NCI-H748 treated with DMSO at 0.1 percent for 48 hours (cell line): ENCODE results near the gene ARHGAP9.
"Not testable (repeated sequence)": the region's sequence is repeated elsewhere in the genome, so short reads cannot be mapped to it uniquely, and the experiment has no call there.

ENCODE experiments used
- DNase-seq: peaks from one replicate; lab custom pipeline; 2025; lab: John Stamatoyannopoulos, UW

Gene ARHGAP9

DNA sequence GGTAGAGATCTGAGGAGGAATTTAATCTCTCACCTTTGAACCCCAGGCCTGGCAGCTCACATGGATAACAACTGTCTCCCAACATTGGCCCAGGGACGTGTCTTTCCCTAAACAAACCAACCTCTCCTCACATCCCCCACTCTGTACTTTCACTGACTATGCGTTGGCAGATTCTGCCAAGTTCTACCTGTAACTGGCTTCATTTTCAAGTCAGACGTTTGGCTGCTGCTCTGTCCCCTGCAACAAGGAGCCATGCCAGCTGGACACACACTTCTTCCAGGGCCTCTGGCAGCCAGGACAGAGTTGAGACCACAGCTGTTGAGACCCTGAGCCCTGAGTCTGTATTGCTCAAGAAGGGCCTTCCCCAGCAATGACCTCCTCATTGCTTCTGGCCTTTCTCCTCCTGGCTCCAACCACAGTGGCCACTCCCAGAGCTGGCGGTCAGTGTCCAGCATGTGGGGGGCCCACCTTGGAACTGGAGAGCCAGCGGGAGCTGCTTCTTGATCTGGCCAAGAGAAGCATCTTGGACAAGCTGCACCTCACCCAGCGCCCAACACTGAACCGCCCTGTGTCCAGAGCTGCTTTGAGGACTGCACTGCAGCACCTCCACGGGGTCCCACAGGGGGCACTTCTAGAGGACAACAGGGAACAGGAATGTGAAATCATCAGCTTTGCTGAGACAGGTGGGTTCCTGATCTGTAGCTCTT lies 45.0 kb downstream of the ARHGAP9 start, which contains the start of gene INHBC:
INHBC (plus strand) TSS at position 268 of the 707 bp plus-strand sequence; CDS start at position 371, 103 bp downstream.
- DNase-seq: no peak

DNA sequence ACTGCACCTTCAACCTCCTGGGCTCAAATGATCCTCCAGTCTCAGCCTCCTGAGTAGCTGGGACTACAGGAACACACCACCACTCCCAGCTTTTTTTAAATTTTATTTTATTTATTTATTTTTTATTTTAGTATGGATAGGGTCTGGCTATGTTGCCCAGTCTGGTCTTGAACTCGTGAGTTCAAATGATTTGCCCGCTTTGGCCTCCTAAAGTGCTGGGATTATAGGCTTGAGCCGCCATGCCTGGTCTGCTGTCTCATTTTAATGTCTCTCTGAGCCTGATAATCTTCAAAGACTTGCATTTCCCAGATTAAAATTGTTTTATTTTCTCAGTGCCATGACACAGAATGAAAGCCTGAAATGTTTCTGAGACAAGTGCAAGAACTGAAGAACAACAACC lies 46.3 kb downstream of the ARHGAP9 start:
- DNase-seq: no peak

DNA sequence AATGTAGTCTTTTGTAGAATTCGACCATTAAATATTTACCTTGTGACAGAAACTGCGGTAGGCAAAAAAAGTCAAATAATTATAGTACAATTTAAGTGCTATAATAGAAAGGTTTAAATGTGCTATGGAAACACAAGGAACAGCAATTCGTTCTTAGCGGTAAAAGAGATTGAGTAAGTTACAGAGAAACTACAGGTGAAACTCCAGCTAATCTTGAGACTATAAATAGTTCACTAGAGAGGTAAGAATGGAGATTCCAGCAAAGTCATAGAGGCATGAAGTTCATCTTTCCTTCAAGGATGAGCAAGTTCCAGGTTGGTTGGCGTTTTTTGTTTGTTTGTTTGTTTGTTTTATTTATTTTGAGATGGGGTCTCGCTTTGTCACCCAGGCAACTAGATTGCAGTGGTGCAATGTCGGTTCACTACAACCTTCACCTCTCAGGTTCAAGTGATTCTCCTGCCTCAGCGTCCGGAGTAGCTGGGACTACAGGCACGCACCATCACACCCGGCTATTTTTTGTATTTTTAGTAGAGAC lies 47.9 kb downstream of the ARHGAP9 start:
- no peak for DNase-seq

DNA sequence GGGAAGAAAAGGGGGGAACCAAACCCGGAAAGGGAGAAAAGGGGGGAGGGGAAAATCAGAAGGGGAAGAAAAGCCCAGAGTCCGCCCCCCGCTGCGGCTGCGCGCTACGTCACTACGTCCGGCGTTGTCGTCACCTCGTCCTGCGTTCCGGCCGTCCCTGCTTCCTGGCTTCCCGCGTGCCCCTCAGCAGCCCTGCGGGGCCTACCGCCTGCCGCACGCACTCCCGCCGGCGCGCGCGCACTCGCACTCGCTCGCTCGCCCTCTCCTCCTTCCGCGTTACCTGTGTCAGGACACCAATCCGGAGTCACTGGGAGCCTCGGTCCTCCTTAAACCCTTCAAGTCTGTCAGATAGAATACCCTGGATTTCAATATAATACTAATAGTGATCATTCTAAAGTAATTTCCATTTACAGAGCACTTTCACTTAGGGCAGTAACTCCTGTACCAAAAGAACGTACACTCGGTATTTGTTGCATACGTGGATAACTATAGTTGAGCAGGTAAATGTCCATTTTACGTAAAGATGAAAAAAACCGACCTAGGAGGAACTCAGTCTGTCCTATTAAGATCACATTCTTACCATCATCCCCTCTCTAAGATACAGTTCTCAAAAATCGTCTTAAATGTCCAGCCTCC lies 48.6 kb downstream of the ARHGAP9 start, which contains the start of gene R3HDM2:
R3HDM2 (minus strand) TSS at position 113 of the 636 bp plus-strand sequence. CDS start 120,615 bp downstream, outside the sequence.
- DNase-seq: peak; percentile 86

DNA sequence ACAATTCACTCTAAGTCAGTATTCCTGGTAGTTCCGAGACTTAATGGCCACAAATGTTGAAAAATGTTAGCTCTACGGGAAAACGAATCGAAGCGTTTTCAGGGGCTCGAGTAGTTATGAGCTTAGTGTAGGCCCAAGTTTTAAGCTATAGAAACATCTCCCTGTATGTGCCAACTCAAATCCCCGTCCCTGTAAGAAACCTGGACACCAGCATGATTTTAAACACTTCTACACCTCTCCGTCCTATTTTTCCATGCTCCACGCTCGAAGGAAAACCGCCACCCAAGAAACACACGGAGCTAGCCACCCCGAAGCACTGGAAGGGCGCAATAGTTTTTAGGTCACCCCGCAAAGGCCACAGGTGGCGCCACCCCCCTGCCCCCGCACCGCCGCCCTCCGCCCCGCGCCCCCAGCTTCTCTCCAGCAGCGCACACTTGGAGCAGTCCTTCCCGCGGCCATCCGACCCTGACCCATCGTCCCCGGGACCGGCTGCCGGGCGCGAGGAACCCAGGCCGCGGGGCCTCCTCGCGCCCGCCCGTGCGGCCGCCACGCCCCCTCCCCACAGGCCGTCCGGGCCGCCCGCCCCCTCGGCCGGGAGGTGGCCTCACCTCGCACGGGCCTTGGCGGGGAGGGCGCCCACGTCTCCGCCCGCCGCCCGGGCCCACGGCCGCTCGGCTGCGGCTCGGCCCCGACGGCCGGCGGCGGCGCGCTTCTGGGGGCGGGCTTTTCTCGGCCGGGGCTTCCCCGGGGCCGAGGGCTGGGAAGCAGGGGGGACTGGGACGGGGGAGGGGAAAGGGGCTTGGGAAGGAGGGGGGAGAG lies 49.3 kb downstream of the ARHGAP9 start:
- peak; percentile 50 for DNase-seq

DNA sequence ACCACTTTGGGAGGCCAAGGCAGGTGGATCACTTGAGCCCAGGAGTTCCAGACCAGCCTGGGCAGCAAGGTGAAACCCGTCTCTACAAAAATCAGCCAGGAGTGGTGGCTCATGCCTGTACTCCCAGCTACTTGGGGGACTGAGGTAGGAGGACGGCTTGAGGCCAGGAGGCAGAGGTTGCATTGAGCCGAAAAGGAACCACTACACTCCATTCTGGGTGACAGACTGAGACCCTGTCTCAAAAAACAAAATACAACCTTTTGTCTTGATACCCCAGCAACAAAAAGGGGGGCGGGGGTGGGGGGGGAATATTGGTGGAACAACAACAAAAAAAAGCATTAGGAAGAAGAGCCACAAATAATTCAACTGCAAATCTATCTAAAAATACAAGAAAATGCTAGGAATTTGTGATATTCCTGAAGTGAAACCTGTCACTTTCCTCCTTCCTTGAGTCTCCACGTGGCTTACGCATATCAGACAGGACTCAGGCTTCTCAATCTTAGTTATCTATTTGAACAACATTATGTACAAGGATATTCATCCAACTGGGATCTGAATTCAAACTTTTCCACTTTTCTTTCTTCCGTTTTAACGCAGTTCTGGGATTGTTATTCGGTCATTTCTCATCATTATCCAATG lies 50.1 kb downstream of the ARHGAP9 start:
- DNase-seq: no peak

DNA sequence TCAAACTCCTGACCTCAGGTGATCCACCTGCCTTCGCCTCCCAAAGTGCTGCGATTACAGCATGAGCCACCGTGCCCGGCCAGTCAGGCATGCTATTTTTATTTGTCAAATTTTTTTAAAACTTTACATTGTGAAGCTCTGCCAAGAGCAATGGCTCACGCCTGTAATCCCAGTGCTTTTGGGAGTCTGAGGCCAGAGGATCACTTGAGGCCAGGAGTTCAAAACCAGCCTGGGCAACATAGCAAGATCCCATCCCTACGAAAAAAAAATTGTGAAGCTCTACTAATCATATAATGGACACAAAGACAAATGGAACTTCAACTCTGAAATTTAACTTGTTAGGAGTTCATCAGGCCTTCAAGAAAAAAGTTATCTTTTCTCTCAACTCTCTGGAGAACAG lies 50.7 kb downstream of the ARHGAP9 start:
- no peak for DNase-seq

DNA sequence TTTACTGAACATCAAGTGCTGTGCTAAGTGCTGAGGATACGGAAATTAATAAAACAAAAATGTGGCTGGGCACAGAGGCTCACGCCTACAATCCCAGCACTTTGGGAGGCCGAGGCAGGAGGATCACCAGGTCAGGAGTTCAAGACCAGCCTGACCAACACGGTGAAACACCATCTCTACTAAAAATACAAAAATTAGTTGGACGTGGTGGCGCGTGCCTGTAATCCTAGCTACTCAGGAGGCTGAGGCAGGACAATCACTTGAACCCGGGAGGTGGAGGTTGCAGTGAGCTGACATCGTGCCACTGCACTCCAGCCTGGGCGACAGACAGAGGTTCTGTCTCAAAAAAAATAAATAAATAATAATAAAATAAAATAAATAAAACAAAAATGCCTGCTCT lies 52.7 kb downstream of the ARHGAP9 start:
- not testable (repeated sequence) for DNase-seq
